HepG2 (cell line): ENCODE measurements around the gene MAN1C1. TPM values are rescaled to one million over a fixed set of nuclear protein-coding genes. Genes with fewer than 3 reads are reported as not detected.

ENCODE experiments used
- AHDC1 ChIP-seq: sonication (generic); formaldehyde crosslinking; IDR thresholded peaks from 2 replicates; pipeline ENCODE4 v1.5.1; 2020; ENCODE audit warnings: mild to moderate bottlenecking, missing genetic modification reagents, borderline replicate concordance
- ELF3 ChIP-seq: IDR thresholded peaks from 2 replicates; pipeline ENCODE4 v1.6.1; 2016; ENCODE audit warnings: missing genetic modification reagents, missing compliant biosample characterization
- ERF ChIP-seq: IDR thresholded peaks from 2 replicates; pipeline ENCODE4 v1.6.1; 2018; ENCODE audit warnings: missing biosample characterization, missing genetic modification reagents
- FOXA1 ChIP-seq, 2 experiments: fragments of 450-650 bp in 1 of 2; sonication (generic) in 1 of 2; formaldehyde crosslinking in 1 of 2; IDR thresholded peaks; 2 replicates each; pipeline versions ENCODE4 v1.4.0 to v1.6.1; 2016 to 2020; ENCODE audit warnings: missing genetic modification reagents in 1 of 2
- FOXO1 ChIP-seq: sonication (generic); formaldehyde crosslinking; IDR thresholded peaks from 2 replicates; pipeline ENCODE4 v1.4.0; 2020; ENCODE audit warnings: missing genetic modification reagents
- GABPB1 ChIP-seq: IDR thresholded peaks from 2 replicates; pipeline ENCODE4 v1.6.1; 2016; ENCODE audit warnings: mild to moderate bottlenecking, missing genetic modification reagents, moderate library complexity, missing compliant biosample characterization
- GTF3A ChIP-seq: sonication (generic); formaldehyde crosslinking; conservative IDR thresholded peaks from 2 replicates; pipeline ENCODE4 v1.4.0; 2020; ENCODE audit warnings: mild to moderate bottlenecking, missing genetic modification reagents
- HCFC1 ChIP-seq: fragments of 150-350 bp; IDR thresholded peaks from 2 replicates; pipeline ENCODE4 v1.6.1; 2014; ENCODE audit warnings: low read depth, low read length
- HOXD1 ChIP-seq: sonication (generic); formaldehyde crosslinking; IDR thresholded peaks from 2 replicates; pipeline ENCODE4 v1.5.0; 2020; ENCODE audit warnings: missing genetic modification reagents
- KDM2A ChIP-seq: sonication (generic); formaldehyde crosslinking; IDR thresholded peaks from 2 replicates; pipeline ENCODE4 v1.4.0; 2020; ENCODE audit warnings: low read depth, missing genetic modification reagents, borderline replicate concordance
- KDM3A ChIP-seq: IDR thresholded peaks from 2 replicates; pipeline ENCODE4 v1.6.1; 2018; ENCODE audit warnings: low read depth, missing compliant biosample characterization
- SPEN ChIP-seq: sonication (generic); formaldehyde crosslinking; IDR thresholded peaks from 2 replicates; pipeline ENCODE4 v1.5.1; 2020; ENCODE audit warnings: low read depth, mild to moderate bottlenecking, missing genetic modification reagents
- ZNF280D ChIP-seq: sonication (generic); formaldehyde crosslinking; IDR thresholded peaks from 2 replicates; pipeline ENCODE4 v1.5.1; 2020; ENCODE audit warnings: mild to moderate bottlenecking, missing genetic modification reagents
- ZNF350 ChIP-seq: sonication (generic); formaldehyde crosslinking; IDR thresholded peaks from 2 replicates; pipeline ENCODE4 v1.4.0; 2020; ENCODE audit warnings: mild to moderate bottlenecking, low read depth, missing genetic modification reagents, borderline replicate concordance
- ZNF670 ChIP-seq: sonication (generic); formaldehyde crosslinking; IDR thresholded peaks from 2 replicates; pipeline ENCODE4 v1.8.0; 2022; ENCODE audit warnings: mild to moderate bottlenecking, missing genetic modification reagents, borderline replicate concordance
- ZSCAN5A ChIP-seq: sonication (generic); formaldehyde crosslinking; IDR thresholded peaks from 2 replicates; pipeline ENCODE4 v1.8.0; 2022; ENCODE audit warnings: mild to moderate bottlenecking, missing genetic modification reagents, borderline replicate concordance
- polyA plus RNA-seq, 8 experiments: library from polyadenylated mRNA; depleted of rRNA in 3 of 8; stranded (reverse) in 7 of 8; unstranded in 1 of 8; fragments of >200 nt; fragmentation: Illumina TruSeq in 4 of 8; extraction: Trizol in 4 of 8; gene quantifications; 2 replicates each; pipeline versions ENCODE4 v1.2.1 to v1.2.3, GENCODE V29; 2011 to 2016; ENCODE audit warnings: low read depth in 4 of 8, missing spikeins in 1 of 8, mixed read lengths in 1 of 8; ENCODE audit not compliant: insufficient read depth in 1 of 8
- total RNA-seq, 5 experiments: library from RNA; depleted of rRNA; stranded (reverse); fragments of >200 nt; fragmentation: Illumina TruSeq; extraction: Trizol; gene quantifications; 2 replicates each; pipeline ENCODE4 v1.2.3, GENCODE V29; 2016; ENCODE audit warnings: low read depth in 1 of 5

The MAN1C1 gene
- total and polyA plus RNA-seq, 2 of the 13 experiments (the other 11 are each of a cell fraction or from before 2014, with no cell fraction given), result 0.18 to 0.49 TPM

GRCh38 chr1:25819491-25820246 is 203.1 kb downstream of the MAN1C1 start, which contains the start of gene MTFR1L (continued):
- peak; percentile 98 for TF ChIP-seq GABPB1
- peak; percentile 87 for TF ChIP-seq KDM2A (CRISPR knock-in tag)
- 0 out of 2 replicates have a peak, but pooled peaks have one; percentile 42 for TF ChIP-seq GTF3A (CRISPR knock-in tag)
- TF ChIP-seq KDM3A, result peak; percentile 58; the same call in 1 of the 2 replicates
- TF ChIP-seq HOXD1 (CRISPR knock-in tag), result no peak
- TF ChIP-seq ZSCAN5A (CRISPR knock-in tag), result no peak; the same call in 1 of the 2 replicates
- peak; percentile 78 for TF ChIP-seq ZNF280D (CRISPR knock-in tag)
- peak; percentile 58; the same call in 1 of the 2 replicates for TF ChIP-seq ERF (CRISPR knock-in tag)
- peak; percentile 53 for TF ChIP-seq FOXO1
- TF ChIP-seq AHDC1 (CRISPR knock-in tag), result peak; percentile 48; the same call in 1 of the 2 replicates
- 0 out of 2 replicates have a peak, but pooled peaks have one; percentile 8 for TF ChIP-seq ZNF670
- TF ChIP-seq SPEN (CRISPR knock-in tag), result peak; percentile 85
- TF ChIP-seq ELF3 (CRISPR knock-in tag), result peak; percentile 48
- TF ChIP-seq FOXA1 (IDR thresholded peaks at IDR 0.05), result no peak
- TF ChIP-seq FOXA1 (CRISPR knock-in tag; IDR thresholded peaks at IDR 0.05), result peak; percentile 7; the same call in 1 of the 2 replicates
- TF ChIP-seq ZNF350 (CRISPR knock-in tag), result peak; percentile 61
- TF ChIP-seq HCFC1, result peak; percentile 16; the same call in 1 of the 2 replicates
